ENCODE data around the gene BRIP1.
"Not testable (repeated sequence)": the region's sequence is repeated elsewhere in the genome, so short reads cannot be mapped to it uniquely, and the experiment has no call there.

Gene BRIP1

GRCh38 chr17:61795546-61795945 is 67.8 kb downstream of the BRIP1 start:
- no peak for DNase-seq

DNA sequence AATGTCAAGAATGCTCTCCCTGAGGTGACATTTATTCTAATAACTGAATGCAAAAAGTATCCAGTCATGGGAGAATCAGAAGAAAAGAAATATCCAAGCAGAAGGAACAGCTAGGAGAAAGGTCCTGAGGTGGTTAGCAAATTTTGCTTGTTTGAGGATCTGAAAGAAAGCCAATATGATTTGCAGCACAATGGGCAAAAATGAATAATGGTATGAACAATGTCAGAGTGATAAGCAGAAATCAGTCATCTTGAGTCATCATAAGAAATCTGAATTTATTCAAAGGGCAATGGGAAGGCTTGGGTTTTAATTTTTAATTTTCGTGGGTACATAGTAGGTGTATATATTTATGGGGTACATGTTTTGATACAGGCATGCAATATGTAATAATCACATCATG is 68.5 kb downstream of the BRIP1 start:
- no peak for DNase-seq

GRCh38 chr17:61794242-61794641 is 69.1 kb downstream of the BRIP1 start:
- no peak for DNase-seq

GRCh38 chr17:61793565-61793964 is 69.8 kb downstream of the BRIP1 start:
- no peak for DNase-seq

- DNase-seq = no peak
Measured at GRCh38 chr17:61789872-61790271, 73.5 kb downstream of the BRIP1 start.

DNA sequence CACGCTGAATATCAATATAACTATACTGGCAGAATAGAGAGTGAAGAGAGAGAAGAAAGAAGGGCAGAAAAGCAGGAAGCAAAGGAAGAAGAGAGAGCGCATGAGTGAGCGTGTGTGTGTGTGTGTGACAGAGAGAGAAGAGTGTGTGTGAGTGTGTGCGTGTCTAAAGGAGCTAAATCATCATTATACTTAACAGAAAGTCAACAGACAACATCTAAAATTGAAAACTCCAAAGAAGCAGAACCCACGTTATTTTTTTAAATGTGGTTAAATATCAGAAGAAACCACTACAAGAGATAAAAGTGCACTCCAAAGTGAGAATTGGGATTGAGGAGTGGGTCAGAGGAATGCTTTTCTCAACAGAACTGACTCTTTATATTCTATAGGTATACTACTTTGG is 77.2 kb downstream of the BRIP1 start:
- DNase-seq = no peak

DNA sequence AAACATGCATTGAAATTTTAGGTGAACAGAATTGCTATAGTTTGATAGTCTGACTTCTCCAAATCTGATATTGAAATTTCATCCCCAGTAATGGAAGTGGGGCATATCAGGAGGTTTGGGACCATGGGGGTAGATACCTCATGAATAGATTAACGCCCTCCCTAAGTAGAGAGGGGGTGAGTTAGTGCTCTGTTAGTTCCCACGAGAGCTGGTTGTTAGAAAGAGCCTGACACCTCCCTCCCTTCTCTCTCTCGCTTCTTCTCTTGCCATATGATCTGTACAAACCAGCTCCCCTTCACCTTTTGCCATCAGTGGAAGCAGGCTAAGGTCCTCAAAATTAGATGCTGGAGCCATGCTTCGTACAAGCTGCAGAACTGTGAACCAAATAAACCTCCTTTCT is 78.8 kb downstream of the BRIP1 start:
- DNase-seq = no peak

- no peak for DNase-seq
Measured at GRCh38 chr17:61783556-61784304, 79.6 kb downstream of the BRIP1 start.

DNA sequence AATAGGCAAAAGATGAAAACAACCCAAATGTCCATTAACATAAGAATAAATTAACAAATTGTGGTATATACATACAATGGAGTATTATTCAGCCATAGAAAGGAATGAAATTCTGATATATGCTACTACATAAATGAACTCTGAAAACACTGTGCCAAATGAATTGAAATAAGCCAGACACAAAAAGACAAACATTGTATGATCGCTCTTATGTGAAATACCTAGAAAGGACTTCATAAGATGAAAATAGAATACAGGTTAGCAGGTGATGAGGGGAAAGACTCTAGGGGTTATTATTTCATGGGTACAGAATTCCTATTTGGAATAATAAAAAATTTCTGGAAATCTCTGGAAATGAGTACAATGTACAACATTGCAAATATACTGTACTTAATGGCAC is 80.2 kb downstream of the BRIP1 start:
- no peak for DNase-seq

GRCh38 chr17:61782683-61783082 is 80.6 kb downstream of the BRIP1 start:
- DNase-seq = no peak

DNA sequence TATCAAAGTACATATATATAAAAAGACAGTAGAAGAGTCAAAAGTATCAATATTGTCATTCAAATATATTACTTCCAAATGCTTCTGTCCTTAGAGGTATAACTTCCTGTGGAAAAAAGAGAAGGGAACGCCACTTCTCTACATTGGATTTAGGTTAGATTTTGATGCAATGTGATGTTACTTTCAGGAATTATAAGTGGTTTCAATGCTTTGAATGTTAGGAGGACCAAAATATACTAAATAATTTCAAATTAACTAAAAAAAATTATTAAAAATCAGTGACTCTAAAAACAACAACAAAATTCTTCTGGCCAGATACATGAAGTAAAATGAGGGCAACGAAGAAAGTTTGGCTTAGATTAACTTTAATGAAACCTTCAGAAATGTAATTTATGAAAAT is 88.0 kb downstream of the BRIP1 start:
- no peak for DNase-seq

GRCh38 chr17:61774724-61775123 is 88.6 kb downstream of the BRIP1 start:
- DNase-seq = no peak

DNA sequence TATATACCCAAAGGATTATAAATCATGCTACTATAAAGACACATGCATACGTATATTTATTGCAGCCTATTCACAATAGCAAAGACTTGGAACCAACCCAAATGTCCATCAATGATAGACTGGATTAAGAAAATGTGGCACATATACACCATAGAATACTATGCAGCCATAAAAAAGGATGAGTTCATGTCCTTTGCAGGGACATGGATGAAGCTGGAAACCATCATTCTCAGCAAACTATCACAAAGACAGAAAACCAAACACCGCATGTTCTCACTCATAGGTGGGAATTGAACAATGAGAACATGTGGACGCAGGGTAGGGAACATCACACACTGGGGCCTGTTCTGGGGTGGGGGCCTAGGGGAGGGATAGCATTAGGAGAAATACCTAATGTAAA is 89.2 kb downstream of the BRIP1 start:
- not testable (repeated sequence) for DNase-seq

DNA sequence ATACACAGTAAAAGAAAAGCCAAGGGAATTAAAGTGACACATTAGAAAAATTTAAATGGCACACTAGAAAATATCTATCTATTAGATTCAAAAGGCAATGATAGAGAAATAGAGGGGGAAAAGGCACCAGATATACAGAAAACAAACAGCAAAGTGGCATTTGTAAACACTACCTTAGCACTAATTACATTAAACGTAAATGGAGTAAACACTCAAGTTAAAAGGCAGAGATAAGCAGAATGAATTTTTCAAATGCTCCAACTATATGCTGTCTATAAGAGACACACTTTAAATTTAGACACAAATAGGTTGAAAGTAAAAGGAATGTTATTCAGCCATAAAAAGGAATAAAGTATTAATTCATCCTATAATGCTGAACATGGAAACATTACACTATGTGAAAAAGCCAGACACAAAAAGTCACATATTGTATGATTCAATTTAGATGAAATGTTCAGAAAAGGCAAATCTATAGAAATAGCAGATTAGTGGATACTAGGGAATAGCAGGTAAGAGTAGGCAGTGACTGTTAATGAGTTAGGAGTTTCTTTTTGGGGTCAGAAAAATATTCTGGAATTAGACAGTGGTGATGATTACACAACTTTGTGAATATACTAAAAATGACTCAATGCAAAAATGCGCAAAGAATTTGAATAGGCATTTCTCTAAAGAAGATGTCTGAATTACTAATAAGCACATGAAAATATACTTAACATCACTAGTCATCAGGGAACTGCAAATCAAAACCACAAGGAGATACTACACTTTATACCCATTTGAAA is 92.4 kb downstream of the BRIP1 start:
- no peak for DNase-seq

DNA sequence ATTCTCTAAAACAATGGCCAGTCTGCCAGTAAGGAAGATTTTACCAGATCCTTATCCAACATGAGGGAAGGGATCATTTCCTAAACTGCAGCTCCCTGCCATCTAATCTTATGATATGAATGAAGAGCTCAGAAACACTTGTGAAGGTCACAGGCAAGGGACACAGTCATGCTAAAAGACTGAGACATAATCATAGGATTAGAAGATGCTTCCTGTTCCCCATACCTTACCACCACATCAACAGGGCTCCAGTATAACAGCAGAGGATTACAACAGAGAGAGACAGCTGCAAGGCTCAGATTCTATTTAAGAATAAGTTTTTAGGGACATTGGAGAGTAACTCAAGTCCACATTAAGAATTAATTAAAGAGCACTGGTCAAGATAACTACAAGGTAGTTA is 93.3 kb downstream of the BRIP1 start:
- no peak for DNase-seq

- no peak for DNase-seq
Measured at GRCh38 chr17:61768405-61768804, 94.9 kb downstream of the BRIP1 start.

DNA sequence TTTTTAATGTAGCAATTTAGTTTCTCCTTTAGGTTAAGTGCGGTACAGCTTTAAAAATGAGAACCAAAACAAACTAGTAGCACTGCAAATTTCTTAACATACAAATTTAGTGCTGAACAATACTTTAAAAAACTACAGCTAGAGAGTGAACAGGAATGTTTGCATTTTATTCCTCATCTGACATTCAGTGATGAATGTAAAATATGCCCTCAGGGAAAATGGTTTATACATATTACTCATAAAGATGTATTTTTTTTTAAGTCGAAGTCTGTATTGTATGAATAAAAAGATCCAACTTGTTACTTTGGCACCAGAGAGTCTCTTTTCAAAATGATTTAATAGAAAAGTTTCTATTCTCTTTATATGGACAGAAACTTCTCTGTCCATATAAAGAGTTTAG is 96.8 kb downstream of the BRIP1 start:
- DNase-seq = no peak

- DNase-seq = no peak
Measured at GRCh38 chr17:61764846-61765245, 98.5 kb downstream of the BRIP1 start.

DNA sequence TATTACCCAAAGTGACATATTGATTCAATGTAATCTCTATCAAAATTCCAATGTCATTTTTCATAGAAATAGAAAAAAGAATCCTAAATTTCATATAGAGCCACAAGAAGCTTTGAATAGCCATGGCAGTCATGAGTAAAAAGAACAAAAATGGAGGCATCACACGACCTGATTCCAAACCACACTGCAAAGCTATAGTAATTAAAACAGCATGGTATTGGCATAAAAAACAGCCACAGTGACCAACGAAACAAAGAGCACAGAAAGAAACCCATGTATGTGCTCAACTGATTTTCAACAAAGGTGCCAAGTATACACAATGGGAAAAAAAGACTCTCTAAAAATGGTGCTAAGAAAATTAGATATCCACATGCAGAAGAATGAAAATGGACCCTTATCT is 101.5 kb downstream of the BRIP1 start:
- DNase-seq = no peak

DNA sequence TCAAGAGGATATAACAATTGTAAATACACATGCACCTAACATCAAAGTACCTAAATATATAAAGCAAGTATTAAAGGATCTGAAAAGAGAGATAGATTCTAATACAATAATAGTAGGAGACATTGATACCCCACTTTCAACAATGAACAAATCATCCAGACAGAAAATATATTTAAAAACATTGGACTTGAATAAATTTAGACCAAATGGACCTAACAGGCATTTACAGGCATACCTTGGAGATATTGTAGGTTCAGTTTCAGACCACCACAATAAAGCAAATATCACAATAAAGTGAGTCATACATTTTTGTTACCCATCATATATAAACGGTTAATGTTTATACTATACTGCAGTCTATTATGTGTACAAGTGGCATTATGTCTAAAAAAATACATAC is 104.0 kb downstream of the BRIP1 start:
- no peak for DNase-seq

- DNase-seq = no peak
Measured at GRCh38 chr17:61758430-61758829, 104.9 kb downstream of the BRIP1 start.

DNA sequence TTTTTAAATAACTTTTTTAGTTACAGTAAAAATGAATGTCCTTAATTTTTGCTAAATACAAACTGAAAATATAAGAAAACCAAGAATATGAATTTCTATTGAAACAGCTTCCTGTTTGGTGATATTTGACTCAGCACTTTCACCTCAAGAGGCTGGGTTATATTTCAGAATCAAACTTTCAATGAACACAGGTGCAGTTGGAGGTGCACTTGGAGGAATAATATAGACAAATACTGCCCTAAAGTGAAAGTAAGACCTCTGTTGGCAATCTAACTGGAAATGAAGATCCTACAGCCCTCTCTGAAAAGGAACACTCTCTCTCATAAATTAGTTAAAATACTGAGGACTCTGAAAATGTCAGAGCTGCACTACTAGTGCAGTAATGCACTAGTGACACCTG is 106.2 kb downstream of the BRIP1 start:
- DNase-seq = no peak

GRCh38 chr17:61756561-61756960 is 106.8 kb downstream of the BRIP1 start:
- no peak for DNase-seq

- no peak for DNase-seq
Measured at GRCh38 chr17:61755668-61756067, 107.7 kb downstream of the BRIP1 start.

DNA sequence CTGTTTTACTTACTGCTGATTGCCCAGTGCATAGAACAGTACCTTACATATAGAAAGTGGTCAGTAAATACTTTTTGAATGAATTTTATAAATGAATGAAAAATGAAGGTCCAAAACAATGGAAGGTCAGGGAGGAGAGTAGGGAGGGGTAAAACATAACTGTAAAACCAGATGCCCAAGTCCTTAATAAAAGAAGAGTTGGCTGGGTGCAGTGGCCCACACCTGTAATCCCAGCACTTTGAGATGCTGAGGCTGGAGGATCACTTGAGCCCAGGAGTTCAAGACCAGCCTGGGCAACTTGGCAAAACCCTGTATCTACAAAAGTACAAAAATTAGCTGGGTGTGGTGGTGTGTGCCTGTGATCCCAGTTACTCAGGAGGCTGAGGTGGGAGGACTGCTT is 108.2 kb downstream of the BRIP1 start:
- DNase-seq = no peak
